ENCODE data around the gene SHANK1. TPM values are rescaled to one million over a fixed set of nuclear protein-coding genes. Genes with fewer than 3 reads are reported as not detected.

Gene SHANK1
- total RNA-seq, 4 donors from 2014 or later = 0.06 TPM; not detected in 3

DNA sequence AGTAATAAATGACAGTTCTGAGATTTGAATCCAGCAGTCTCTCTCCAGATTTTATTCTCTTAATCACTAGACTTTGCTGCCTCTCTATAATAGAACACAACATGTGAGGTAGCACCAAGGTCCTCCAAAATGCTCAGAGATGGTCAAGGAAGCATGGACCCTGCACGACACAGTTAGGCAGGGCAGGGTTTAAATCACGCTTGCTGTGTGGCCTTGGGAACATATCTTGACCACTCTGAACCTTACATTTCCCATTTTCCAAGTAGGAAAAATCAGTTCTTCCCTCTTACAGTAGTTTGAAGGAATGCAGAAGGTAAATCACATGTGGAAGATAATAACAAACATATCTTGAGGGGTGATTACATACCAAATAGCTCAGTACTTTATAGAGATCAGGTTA is 86.2 kb downstream of the SHANK1 start:
- H3K36me3 ChIP-seq = no peaks in the 10 kb centered on the region
- peaks cover 0 to 63% (median 0%) of the 10 kb centered on the region in 4 donors for H3K27me3 ChIP-seq
- DNase-seq = no peak
- intact Hi-C loops (cut with DNase I) = no loop called here
- TF ChIP-seq POLR2A (IDR thresholded peaks at IDR 0.05) = no peak
- TF ChIP-seq, protein P1, sequence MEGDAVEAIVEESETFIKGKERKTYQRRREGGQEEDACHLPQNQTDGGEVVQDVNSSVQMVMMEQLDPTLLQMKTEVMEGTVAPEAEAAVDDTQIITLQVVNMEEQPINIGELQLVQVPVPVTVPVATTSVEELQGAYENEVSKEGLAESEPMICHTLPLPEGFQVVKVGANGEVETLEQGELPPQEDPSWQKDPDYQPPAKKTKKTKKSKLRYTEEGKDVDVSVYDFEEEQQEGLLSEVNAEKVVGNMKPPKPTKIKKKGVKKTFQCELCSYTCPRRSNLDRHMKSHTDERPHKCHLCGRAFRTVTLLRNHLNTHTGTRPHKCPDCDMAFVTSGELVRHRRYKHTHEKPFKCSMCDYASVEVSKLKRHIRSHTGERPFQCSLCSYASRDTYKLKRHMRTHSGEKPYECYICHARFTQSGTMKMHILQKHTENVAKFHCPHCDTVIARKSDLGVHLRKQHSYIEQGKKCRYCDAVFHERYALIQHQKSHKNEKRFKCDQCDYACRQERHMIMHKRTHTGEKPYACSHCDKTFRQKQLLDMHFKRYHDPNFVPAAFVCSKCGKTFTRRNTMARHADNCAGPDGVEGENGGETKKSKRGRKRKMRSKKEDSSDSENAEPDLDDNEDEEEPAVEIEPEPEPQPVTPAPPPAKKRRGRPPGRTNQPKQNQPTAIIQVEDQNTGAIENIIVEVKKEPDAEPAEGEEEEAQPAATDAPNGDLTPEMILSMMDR (IDR thresholded peaks at IDR 0.05) = no peak
- 65 to 88% methylated on average over 2 of the region's 2 CpGs for WGBS, 2 donors
- no peak overlapping the region for H3K4me3 ChIP-seq
- H3K4me1 ChIP-seq = no peaks in the 10 kb centered on the region
- H3K9me3 ChIP-seq = peaks cover 0 to 23% (median 0%) of the 10 kb centered on the region in 3 donors
- no peak overlapping the region for H3K27ac ChIP-seq

- peaks cover 0 to 53% (median 0%) of the 10 kb centered on the region in 4 donors for H3K27me3 ChIP-seq
- no peak overlapping the region for H3K4me3 ChIP-seq
- TF ChIP-seq, protein P1 (IDR thresholded peaks at IDR 0.05) = no peak
- TF ChIP-seq POLR2A (IDR thresholded peaks at IDR 0.05) = no peak
- H3K4me1 ChIP-seq = no peaks in the 10 kb centered on the region
- H3K9me3 ChIP-seq = peaks cover 0 to 23% (median 0%) of the 10 kb centered on the region in 3 donors
- DNase-seq = no peak
- intact Hi-C loops (cut with DNase I) = no loop called here
- 62 to 77% methylated on average over 7 to 13 of the region's 20 CpGs for whole genome bisulfite sequencing, 2 donors
- no peak overlapping the region for H3K27ac ChIP-seq
- H3K36me3 ChIP-seq = no peaks in the 10 kb centered on the region
Observed at GRCh38 chr19:50632151-50632835, 87.3 kb downstream of the SHANK1 start.

DNA sequence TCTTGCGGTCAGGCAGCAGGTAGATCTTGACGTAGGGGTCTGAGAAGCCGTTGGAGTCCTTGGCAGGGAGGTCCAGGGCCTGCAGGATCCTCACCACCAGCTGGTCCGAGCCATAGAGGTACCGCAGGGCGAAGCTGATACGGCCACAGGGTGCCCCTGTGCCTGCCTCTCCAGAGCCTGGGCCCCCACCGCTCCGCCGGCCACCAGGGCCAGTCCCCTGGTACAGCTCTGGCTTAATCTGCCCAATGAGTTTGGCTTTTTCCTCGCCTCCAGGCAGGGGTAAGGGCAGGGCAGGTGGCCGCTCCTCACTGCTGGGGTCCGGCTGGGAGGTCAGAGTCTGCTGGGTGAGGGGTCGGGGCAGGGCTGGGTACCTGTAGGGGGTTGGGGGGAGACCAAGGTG is 89.8 kb downstream of the SHANK1 start:
- Histone ChIP-seq H3K27me3 (peaks cover 0 to 41% (median 0%) of the 10 kb centered on the region in 4 donors), H3K36me3 (no peaks in the 10 kb centered on the region), H3K9me3 (peaks cover 0 to 17% (median 0%) of the 10 kb centered on the region in 3 donors), H3K27ac (no peak overlapping the region), H3K4me1 (no peaks in the 10 kb centered on the region), H3K4me3 (no peak overlapping the region)
- DNase-seq = no peak
- no CpG with 5 or more reads among the region's 14 CpGs for WGBS, 2 donors
- TF ChIP-seq, protein P1 (IDR thresholded peaks at IDR 0.05) = no peak
- no peak for TF ChIP-seq POLR2A (IDR thresholded peaks at IDR 0.05)
- intact Hi-C loops (cut with DNase I) = no loop called here

GRCh38 chr19:50629194-50629593 is 90.4 kb downstream of the SHANK1 start:
- intact Hi-C loops (cut with DNase I) = no loop called here
- DNase-seq = no peak
- H3K36me3 ChIP-seq = no peaks in the 10 kb centered on the region
- H3K4me3 ChIP-seq = no peak overlapping the region
- peaks cover 0 to 43% (median 0%) of the 10 kb centered on the region in 4 donors for H3K27me3 ChIP-seq
- H3K27ac ChIP-seq = no peak overlapping the region
- TF ChIP-seq, protein P1 (IDR thresholded peaks at IDR 0.05) = no peak
- no peak for TF ChIP-seq POLR2A (IDR thresholded peaks at IDR 0.05)
- peaks cover 0 to 11% (median 0%) of the 10 kb centered on the region in 3 donors for H3K9me3 ChIP-seq
- 57 to 82% methylated on average over 4 of the region's 20 CpGs for WGBS, 2 donors
- H3K4me1 ChIP-seq = no peaks in the 10 kb centered on the region

DNA sequence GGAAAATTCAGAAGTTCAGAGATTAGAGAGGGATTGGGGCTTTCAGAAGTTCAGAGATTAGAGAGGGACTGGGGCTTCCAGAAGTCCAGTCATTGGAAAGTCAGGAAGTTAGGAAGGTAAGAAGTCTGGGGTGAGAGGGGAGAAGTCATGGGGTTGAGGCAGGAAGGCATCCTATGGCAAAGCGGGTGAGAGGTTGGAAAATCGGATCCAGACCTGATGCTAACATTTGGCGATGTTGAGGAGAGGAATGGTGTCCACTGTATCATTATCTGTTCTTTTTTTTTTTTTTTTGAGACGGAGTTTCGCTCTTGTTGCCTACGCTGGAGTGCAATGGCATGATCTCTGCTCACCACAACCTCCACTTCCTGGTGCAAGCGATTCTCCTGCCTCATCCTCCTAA is 91.1 kb downstream of the SHANK1 start:
- DNase-seq = no peak
- Histone ChIP-seq H3K4me1 (no peaks in the 10 kb centered on the region), H3K9me3 (peaks cover 0 to 5% (median 0%) of the 10 kb centered on the region in 3 donors), H3K27me3 (peaks cover 0 to 43% (median 0%) of the 10 kb centered on the region in 4 donors), H3K27ac (no peak overlapping the region), H3K4me3 (no peak overlapping the region), H3K36me3 (no peaks in the 10 kb centered on the region)
- TF ChIP-seq POLR2A (IDR thresholded peaks at IDR 0.05) = no peak
- TF ChIP-seq, protein P1 (IDR thresholded peaks at IDR 0.05) = no peak
- 85 to 90% methylated on average over 5 to 7 of the region's 7 CpGs for WGBS, 2 donors
- intact Hi-C loops (cut with DNase I) = no loop called here
